Subcutaneous abdominal adipose tissue (tissue), 5 donors: ENCODE measurements around the gene PDGFA.

ENCODE experiments used
- H3K27ac ChIP-seq: one replicate; pipeline ENCODE4 v1.7.0; 2013; ENCODE audit warnings: low read depth, mild to moderate bottlenecking, inconsistent platforms, low read length, moderate library complexity
- H3K27me3 ChIP-seq, 5 donors: one replicate each; pipeline ENCODE4 v1.7.0; 2013; ENCODE audit warnings: low read length in 5 of 5, inconsistent platforms in 1 of 5; ENCODE audit not compliant: control insufficient read depth in 5 of 5, insufficient read depth in 4 of 5
- H3K36me3 ChIP-seq, 5 donors: one replicate each; pipeline ENCODE4 v1.7.0; 2013; ENCODE audit warnings: low read length in 5 of 5; ENCODE audit not compliant: control insufficient read depth in 5 of 5, insufficient read depth in 5 of 5
- H3K4me1 ChIP-seq, 5 donors: one replicate each; pipeline ENCODE4 v1.7.0; 2013; ENCODE audit warnings: low read length in 5 of 5, mild to moderate bottlenecking in 3 of 5, moderate library complexity in 1 of 5; ENCODE audit not compliant: control insufficient read depth in 5 of 5, insufficient read depth in 5 of 5
- H3K4me3 ChIP-seq, 5 donors: one replicate each; pipeline ENCODE4 v1.7.0; 2013; ENCODE audit warnings: low read length in 5 of 5, low read depth in 1 of 5
- H3K9ac ChIP-seq, 5 donors: one replicate each; pipeline ENCODE4 v1.7.0; 2013; ENCODE audit warnings: low read length in 5 of 5, mild to moderate bottlenecking in 4 of 5, moderate library complexity in 3 of 5
- H3K9me3 ChIP-seq, 5 donors: one replicate each; pipeline ENCODE4 v1.7.0; 2013; ENCODE audit warnings: low read length in 5 of 5; ENCODE audit not compliant: control insufficient read depth in 5 of 5
- donor health status: healthy.
- donor health status: healthy.
- donor health status: healthy.
- donor health status: healthy.
- donor health status: healthy.

PDGFA gene

GRCh38 chr7:506921-507622 is 12.6 kb downstream of the PDGFA start:
- H3K9ac ChIP-seq = no peak overlapping the region
- peaks cover 0 to 18% (median 0%) of the 10 kb centered on the region in 5 donors for H3K36me3 ChIP-seq
- no peak overlapping the region for H3K27ac ChIP-seq

GRCh38 chr7:506391-506831 is 13.2 kb downstream of the PDGFA start:
- Histone ChIP-seq H3K4me3 (no peak overlapping the region), H3K9me3 (no peaks in the 10 kb centered on the region), H3K4me1 (peaks cover 0 to 13% (median 8%) of the 10 kb centered on the region in 5 donors), H3K9ac (no peak overlapping the region), H3K27ac (no peak overlapping the region), H3K36me3 (peaks cover 0 to 14% (median 0%) of the 10 kb centered on the region in 5 donors), H3K27me3 (no peaks in the 10 kb centered on the region)

More at GRCh38 chr7:506921-507622, 12.6 kb downstream of the PDGFA start:
- no peaks in the 10 kb centered on the region for H3K27me3 ChIP-seq
- H3K4me1 ChIP-seq = peaks cover 0 to 13% (median 8%) of the 10 kb centered on the region in 5 donors
- no peak overlapping the region for H3K4me3 ChIP-seq
- H3K9me3 ChIP-seq = no peaks in the 10 kb centered on the region

- Histone ChIP-seq H3K27ac (no peak overlapping the region), H3K9me3 (no peaks in the 10 kb centered on the region)
Observed at GRCh38 chr7:505171-505570, 14.5 kb downstream of the PDGFA start.

GRCh38 chr7:504221-505111 is 15.2 kb downstream of the PDGFA start:
- Histone ChIP-seq H3K9me3 (peaks cover 0 to 5% (median 0%) of the 10 kb centered on the region in 5 donors), H3K4me3 (no peak overlapping the region), H3K9ac (no peak overlapping the region), H3K27me3 (no peaks in the 10 kb centered on the region), H3K36me3 (peaks cover 0 to 27% (median 13%) of the 10 kb centered on the region in 5 donors), H3K4me1 (peaks cover 0 to 13% (median 8%) of the 10 kb centered on the region in 5 donors), H3K27ac (no peak overlapping the region)

More at GRCh38 chr7:505171-505570, 14.5 kb downstream of the PDGFA start:
- Histone ChIP-seq H3K4me1 (peaks cover 0 to 13% (median 8%) of the 10 kb centered on the region in 5 donors), H3K36me3 (peaks cover 0 to 24% (median 9%) of the 10 kb centered on the region in 5 donors), H3K27me3 (no peaks in the 10 kb centered on the region), H3K9ac (no peak overlapping the region), H3K4me3 (no peak overlapping the region)

GRCh38 chr7:503575-504111 is 16.0 kb downstream of the PDGFA start:
- Histone ChIP-seq H3K27me3 (no peaks in the 10 kb centered on the region), H3K4me1 (peaks cover 0 to 13% (median 8%) of the 10 kb centered on the region in 5 donors), H3K9me3 (peaks cover 0 to 9% (median 0%) of the 10 kb centered on the region in 5 donors), H3K9ac (no peak overlapping the region), H3K36me3 (peaks cover 0 to 28% (median 13%) of the 10 kb centered on the region in 5 donors), H3K27ac (no peak overlapping the region), H3K4me3 (no peak overlapping the region)

- Histone ChIP-seq H3K36me3 (peaks cover 0 to 32% (median 13%) of the 10 kb centered on the region in 5 donors), H3K27ac (no peak overlapping the region), H3K4me3 (no peak overlapping the region), H3K27me3 (no peaks in the 10 kb centered on the region), H3K4me1 (peaks cover 0 to 13% (median 8%) of the 10 kb centered on the region in 5 donors), H3K9ac (no peak overlapping the region), H3K9me3 (peaks cover 0 to 10% (median 0%) of the 10 kb centered on the region in 5 donors)
Observed at GRCh38 chr7:502296-502695, 17.4 kb downstream of the PDGFA start.

- peaks cover 0 to 10% (median 0%) of the 10 kb centered on the region in 5 donors for H3K9me3 ChIP-seq
- H3K27me3 ChIP-seq = no peaks in the 10 kb centered on the region
- H3K36me3 ChIP-seq = peaks cover 0 to 31% (median 13%) of the 10 kb centered on the region in 5 donors
- H3K27ac ChIP-seq = no peak overlapping the region
- H3K9ac ChIP-seq = no peak overlapping the region
- H3K4me1 ChIP-seq = peaks cover 0 to 13% (median 8%) of the 10 kb centered on the region in 5 donors
- no peak overlapping the region for H3K4me3 ChIP-seq
Observed at GRCh38 chr7:501526-501925, 18.1 kb downstream of the PDGFA start.

GRCh38 chr7:500521-501420 is 18.9 kb downstream of the PDGFA start:
- Histone ChIP-seq H3K27me3 (no peaks in the 10 kb centered on the region), H3K4me1 (peaks cover 0 to 13% (median 8%) of the 10 kb centered on the region in 5 donors), H3K4me3 (no peak overlapping the region), H3K27ac (no peak overlapping the region), H3K9ac (no peak overlapping the region), H3K36me3 (peaks cover 0 to 28% (median 13%) of the 10 kb centered on the region in 5 donors), H3K9me3 (peaks cover 0 to 10% (median 0%) of the 10 kb centered on the region in 5 donors)

GRCh38 chr7:499853-500485 is 19.7 kb downstream of the PDGFA start:
- Histone ChIP-seq H3K4me3 (no peak overlapping the region), H3K36me3 (peaks cover 0 to 28% (median 13%) of the 10 kb centered on the region in 5 donors), H3K9ac (no peak overlapping the region), H3K27me3 (no peaks in the 10 kb centered on the region), H3K9me3 (peaks cover 0 to 10% (median 0%) of the 10 kb centered on the region in 5 donors), H3K27ac (no peak overlapping the region), H3K4me1 (peaks cover 0 to 13% (median 8%) of the 10 kb centered on the region in 5 donors)
